IPS DF 4.7 (cell line): ENCODE measurements around the gene HAP1.
"Not testable (repeated sequence)": the region's sequence is repeated elsewhere in the genome, so short reads cannot be mapped to it uniquely, and the experiment has no call there.

Experiments used
- DNase-seq: peaks from one replicate; pipeline ENCODE4 v3.0.0-alpha.2; 2013; ENCODE audit warnings: low spot score; ENCODE audit errors: extremely low read depth

Gene HAP1, protein sequence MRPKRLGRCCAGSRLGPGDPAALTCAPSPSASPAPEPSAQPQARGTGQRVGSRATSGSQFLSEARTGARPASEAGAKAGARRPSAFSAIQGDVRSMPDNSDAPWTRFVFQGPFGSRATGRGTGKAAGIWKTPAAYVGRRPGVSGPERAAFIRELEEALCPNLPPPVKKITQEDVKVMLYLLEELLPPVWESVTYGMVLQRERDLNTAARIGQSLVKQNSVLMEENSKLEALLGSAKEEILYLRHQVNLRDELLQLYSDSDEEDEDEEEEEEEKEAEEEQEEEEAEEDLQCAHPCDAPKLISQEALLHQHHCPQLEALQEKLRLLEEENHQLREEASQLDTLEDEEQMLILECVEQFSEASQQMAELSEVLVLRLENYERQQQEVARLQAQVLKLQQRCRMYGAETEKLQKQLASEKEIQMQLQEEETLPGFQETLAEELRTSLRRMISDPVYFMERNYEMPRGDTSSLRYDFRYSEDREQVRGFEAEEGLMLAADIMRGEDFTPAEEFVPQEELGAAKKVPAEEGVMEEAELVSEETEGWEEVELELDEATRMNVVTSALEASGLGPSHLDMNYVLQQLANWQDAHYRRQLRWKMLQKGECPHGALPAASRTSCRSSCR

DNA sequence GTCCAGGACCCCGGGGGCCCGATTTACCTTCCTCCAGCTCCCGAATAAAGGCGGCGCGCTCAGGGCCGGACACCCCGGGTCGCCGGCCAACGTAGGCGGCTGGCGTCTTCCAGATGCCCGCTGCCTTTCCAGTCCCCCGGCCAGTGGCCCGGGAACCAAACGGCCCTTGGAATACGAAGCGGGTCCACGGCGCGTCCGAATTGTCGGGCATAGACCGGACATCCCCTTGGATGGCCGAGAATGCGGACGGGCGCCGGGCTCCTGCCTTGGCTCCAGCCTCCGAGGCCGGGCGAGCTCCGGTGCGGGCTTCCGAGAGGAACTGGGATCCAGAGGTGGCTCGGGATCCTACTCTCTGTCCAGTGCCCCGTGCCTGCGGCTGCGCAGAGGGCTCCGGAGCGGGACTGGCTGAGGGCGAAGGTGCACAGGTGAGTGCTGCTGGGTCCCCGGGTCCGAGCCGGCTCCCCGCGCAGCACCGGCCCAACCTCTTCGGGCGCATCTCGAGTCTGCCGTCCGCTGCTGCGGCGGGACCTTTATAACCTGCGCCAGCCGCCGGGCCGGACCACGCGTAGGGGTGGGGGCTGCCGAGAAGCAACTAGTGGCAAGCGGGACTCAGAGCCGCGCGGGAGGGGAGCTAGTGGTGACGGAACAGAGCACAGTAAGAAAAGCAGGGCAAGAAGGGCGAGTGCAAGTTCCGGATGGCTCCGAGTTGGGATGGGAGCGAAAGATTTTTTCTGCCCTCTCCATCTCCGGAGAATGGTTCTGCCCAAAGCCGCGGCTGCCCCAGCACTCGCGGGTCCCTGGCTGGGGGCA lies at the start of gene HAP1:
TSS of gene HAP1 (minus strand) at position 505 of the 810 bp plus-strand sequence. CDS start at position 496, 9 bp downstream.
- no peak for DNase-seq

DNA sequence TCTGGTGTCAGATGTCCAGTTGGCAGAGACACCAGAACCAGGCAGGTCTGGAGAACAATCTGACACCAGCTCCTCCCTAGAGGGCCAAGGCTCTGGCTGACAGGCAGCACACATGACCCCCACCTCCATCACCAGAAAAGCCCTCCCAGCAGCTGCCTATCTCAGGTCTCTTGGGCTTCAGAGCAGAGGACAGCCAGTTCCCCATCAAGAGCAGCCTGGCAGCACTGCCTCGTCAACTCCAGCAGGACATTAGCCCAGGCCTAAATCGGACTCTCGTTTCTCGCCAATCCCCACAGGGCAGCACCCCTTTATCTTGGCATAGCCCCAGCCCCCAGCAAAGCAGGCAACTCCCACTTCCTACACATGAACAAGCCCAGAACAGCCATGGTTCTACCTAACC lies 47.7 kb upstream of the HAP1 start:
- DNase-seq, result no peak

DNA sequence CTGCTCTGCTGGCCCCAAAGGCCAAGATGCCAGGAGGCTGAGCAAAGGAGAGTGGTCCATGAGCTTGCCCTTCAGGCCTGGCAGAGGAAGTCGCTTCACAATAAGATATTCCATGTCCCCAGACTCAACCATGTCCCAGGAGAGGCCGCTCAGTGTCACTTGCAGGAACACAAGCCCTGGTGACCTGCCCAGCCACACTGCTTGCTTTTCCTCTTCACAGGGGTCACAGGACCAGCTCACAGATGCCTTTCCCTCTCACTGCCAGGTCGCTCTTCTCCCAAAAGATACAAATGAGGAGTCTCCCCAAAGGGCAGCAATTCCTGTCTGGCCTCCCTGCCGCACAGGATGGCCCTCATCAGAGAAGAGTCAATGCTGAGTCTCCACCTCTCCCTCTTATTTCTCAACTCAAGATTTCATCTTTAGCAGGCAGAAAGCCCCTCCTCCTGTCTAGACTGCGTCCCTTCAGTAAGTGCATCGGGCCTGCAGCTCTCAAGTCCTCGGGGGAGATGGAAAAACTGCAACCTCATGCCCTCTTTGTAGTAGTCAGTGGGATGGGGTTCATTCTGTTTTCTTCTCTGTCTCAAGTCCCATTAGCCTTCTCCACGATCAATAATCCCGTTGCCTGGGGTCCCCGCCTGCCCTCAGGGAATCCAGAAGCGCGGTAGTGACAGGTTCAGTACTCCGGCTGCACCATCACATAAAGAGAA lies 47.1 kb upstream of the HAP1 start:
- no peak for DNase-seq

DNA sequence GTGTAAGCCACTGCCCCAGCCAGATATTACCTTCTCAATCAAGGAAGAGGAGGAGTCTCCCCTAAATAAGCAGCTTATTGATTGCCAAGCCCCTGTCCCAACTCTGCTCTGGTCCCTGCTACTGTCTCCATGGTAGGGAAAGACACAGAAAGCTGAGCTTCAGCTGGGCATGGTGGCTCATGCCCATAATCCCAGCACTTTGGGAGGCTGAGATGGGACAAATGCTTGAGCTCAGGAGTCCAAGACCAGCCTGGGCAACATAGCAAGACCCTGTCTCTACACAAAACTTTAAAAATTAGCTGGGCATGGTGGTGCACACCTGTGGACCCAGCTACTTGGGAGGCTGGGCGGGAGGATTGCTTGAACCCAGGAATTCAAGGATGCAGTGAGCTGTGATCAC lies 45.5 kb upstream of the HAP1 start:
- no peak for DNase-seq

DNA sequence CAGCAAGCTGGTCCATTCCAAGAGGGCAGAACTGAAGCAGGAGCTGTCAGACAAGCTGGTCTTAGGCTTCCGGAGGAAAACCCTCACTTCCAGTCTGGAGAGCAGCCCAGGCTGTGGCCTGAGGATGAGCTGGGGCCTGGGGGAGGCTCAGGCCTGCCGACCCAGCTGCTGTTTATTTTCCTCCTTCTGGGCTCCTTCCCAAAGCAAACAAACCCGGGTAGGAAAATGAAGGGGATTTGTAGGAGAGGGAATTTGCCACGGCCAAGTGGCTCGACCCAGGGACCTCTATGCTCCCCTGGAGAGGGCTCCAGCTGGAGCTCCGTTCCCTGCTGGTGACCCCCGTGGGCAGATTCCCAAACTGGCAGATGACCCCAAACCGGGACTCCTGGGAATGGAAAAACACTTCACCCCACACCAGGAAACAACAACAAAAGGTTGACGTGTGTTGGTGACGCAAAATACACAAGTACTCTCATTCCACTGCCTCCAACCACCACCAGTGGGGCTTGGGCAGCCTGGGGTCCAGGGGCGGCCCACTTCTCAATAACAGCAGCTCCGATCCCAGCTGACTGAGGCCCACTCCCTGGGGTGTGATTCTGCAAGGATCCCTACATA lies 43.2 kb upstream of the HAP1 start:
- DNase-seq, result no peak

DNA sequence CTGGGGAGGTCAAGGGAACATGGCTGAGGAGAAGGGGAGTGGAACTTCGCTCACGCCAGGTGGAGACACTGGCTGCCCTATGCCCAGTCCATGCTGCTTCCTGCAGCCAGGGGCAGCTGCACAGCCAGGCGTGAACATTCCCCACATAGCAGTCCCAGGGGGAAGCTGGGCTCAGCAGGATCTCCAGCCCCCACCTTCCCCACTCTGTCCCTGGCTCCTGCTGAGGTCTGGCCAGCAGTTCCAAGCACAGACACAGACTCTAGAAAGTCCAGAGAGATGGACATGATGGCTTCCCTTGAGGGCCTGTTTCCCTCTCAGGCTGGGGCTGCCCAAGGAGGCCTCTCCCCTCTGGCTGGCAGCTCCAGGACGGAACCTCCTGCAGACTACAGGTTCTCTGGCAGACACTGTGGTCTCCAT lies 42.7 kb upstream of the HAP1 start:
- no peak for DNase-seq

DNA sequence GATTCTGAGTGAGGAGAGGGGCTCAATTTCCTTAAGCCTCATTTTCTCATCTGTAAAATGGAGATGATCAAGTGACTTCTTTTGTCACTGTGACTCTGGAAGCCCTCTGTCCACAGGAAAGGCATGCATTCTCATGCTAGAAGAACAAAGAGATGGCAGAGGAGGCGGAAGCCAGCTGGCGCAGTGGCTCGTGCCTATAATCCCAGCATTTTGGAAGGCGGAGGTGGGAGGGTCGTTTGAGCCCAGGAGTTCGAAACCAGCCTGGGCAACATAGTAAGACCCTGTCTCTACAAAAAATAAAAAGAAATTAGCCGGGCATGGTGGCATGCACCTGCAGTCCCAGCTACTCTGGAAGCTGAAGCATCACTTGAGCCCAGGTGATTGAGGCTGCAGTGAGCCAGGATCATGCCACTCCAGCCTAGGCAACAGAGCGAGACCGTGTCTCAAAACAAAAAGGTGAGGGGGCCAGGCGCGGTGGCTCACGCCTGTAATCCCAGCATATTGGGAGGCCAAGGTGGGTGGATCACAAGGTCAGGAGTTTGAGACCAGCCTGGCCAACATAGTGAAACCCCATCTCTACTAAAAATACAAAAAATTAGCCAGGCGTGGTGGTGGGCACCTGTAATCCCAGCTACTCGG lies 41.9 kb upstream of the HAP1 start:
- DNase-seq, result not testable (repeated sequence)

DNA sequence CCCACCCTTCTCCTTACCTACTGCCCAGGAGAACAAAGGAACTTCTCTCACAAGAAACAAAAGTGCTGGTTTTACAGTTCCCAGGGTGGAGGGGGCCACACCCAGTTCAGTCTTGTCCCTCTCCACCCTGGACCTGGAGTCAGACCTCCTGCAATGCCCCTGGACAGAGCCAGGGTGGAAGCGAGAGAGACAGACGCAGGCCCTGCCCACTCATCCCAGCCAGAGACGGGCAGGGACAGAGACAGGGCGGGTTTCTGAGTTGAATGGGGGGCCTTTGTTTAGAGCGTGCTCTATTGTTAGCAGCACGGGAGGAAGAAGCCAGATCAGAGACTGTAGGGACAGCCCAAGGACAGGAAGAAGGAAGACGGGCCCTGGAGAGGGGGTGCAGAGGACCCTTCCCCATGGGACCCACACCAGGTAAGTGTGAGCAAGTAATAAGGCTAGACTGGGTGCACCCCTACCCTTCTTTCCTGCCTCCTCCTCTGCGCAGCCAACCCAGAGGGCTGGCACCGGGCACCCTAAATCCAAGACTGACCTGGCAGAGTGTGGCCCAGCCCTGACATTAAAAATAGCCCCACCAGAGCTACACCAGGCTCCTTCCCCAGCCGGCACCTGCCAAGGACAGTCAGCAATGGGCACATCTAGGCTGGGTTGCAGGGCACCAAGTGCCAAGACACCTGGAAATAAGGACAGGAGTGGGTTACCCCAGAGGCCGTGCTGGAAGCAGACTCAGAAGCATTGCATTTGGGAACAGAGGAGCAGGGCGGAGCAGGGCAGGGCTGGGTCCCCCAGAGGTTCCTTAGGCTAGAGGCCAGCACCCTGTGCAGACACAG lies 41.2 kb upstream of the HAP1 start:
- no peak for DNase-seq

DNA sequence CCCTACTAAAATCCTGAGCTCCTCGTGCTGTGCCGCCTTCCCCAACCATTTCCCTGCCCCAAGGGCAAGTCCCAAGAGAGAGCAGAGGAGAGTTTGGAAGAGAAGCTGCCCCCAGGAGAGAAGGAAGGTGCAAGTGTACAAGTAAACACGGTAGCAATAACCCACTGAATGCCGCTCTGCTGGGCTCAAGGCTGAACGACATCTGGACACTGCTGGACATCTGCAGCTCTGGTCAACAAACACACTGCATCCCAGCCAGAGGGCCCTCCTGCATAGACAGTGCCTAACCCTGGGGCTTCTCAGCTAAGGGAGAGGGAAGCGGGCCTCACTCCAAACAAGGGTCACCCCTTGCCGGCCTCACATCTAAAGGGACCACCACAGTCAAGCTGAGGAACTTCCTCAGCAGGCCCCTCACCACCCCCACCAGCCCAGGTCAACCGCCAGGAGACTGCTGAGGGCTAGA lies 39.3 kb upstream of the HAP1 start:
- DNase-seq, result no peak

DNA sequence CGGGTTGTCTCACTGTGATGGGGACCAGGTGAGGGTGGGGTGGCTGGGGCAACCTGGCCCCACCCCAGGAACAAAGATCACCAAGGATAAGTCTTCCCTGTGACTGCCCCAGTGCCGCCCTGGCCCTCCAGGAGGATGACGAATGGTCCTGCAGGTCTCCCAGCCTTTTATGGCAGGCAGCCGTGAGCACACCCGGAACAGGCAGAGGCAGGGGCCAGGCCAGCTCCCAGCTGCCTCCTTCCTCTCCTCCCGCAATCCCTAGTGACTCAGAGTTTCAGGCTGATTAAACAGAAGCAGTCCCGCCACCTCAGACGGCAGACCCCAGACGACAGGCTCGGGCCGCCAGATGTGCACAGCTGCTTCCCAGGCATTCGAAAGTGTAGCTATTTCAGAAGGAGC lies 38.7 kb upstream of the HAP1 start:
- no peak for DNase-seq

DNA sequence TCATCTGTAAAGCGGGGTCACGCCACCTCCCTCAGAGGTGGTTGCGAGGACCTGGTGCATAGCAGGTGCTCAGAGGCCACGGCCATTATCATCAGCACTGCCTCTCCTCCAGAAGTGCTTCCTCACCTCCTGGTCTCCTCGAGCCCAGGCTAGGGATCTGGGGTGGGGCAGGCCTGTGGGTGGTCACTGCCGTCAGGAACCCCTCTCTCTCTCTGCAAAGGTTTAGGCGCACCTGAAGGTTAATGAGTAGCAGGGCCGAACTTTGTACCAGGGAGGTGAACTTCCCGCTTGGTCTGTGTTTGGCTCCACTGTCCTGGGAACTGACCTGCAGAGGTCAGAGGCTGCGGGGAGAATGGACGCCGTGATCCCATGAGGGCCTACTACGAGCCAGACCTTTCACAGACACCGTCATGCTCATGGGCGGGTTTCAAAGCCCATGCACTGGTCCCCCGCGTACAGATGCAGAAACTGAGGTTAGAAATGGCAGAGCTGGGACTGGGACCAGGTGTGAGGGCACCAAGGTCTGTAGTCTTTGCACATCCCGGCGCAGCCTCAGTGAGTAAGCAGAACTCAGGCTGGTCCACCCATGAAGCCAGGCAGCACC lies 38.2 kb upstream of the HAP1 start:
- no peak for DNase-seq

DNA sequence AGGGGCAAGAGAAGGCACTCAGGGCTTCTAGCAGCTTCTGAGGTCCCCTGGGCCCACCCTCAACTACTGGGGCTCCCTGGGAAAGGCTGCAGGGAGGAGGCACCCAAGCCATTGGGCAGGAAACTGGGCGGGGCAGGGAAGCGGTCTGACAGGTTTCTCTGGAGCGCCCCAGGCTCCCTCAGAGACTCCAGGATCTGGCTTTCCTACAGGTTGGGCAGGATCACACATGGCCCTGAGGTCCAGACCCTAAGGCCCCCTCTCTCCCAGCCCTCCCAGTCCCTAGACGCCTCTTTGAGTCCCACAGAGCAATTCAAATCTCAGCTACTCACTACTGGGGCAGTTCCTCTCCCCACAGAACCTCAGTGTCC lies 37.8 kb upstream of the HAP1 start:
- no peak for DNase-seq

DNA sequence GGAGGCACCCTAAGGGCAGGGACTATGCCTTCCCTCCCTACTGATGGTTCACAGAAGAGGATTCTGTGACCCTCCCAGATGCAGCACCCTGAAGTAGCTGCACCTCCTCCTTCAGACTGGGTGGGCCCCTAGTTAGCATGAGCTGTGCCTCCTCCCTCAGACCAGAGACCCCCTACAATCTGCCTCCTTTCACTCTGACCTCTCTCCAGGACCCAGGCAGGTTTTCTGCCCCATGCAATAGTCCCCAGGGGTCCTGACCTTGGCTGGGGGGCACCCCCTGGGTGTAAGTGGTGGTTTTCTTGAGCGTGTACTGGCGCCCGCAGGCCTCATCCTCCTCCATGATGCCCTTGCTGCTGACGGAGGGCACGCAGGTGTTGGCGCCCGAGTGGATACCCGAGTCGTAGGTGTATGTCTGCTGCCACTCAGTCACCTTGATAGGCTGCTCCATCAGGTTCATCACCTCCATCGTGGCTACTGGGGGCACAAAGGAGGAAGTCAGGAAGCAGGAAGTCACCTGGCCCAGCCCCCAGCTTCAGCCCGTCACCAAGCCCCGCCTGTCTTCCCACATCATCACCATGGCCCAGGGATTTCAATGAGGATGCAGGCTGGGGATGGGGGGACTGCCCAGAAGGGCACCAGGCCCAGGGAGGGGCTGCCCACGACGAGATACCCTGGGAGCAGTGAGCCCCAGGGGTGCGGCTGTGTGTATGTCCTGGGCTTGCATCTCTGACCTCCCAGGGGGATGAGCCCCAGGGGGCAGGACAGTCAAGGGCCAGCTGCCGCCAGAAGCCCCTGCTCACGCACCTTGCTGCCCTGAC lies 37.2 kb upstream of the HAP1 start:
- no peak for DNase-seq

DNA sequence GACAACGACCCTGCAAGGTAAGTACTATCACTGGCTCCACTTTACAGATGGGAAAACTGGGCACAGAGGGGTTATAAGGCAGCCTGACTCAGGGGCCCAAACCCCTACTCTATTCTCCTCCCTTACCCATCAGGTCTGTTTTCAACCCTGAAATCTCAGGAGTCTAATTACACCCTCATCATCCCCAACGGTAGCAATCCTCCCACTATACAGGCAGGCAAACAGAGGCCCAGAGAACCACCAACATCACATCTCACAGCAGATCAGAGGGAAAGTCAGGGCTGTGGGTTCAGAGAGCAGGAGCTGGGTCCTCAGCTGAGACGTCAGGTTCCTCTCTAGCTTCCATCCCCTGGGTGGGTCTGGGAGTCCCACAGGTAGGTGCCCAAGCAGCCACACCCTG lies 35.5 kb upstream of the HAP1 start:
- DNase-seq, result no peak

DNA sequence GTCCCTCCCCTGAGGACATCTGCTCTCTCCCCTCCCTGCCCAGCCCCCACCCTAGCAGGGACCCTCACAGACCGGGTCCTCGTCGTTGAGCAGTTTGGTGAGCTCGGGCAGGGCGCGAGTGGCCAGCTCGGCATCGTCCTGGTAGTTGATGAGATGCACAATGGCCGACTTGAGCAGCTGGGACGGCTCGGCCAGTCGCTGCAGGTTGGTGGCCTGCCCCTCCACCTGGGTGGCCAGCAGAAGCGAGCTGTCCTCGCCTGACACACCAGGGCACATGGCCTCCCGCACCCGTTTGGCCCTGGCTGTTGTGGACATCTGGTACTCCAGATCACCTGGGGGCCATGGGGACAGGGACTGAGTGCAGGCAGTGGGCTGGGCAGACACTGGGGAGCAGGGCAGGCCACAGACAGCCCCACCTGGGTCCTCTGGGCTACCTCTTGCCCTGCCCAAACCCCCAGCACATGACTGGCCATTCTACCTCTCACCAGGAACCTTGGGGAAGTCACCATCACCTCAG lies 35.0 kb upstream of the HAP1 start:
- no peak for DNase-seq

DNA sequence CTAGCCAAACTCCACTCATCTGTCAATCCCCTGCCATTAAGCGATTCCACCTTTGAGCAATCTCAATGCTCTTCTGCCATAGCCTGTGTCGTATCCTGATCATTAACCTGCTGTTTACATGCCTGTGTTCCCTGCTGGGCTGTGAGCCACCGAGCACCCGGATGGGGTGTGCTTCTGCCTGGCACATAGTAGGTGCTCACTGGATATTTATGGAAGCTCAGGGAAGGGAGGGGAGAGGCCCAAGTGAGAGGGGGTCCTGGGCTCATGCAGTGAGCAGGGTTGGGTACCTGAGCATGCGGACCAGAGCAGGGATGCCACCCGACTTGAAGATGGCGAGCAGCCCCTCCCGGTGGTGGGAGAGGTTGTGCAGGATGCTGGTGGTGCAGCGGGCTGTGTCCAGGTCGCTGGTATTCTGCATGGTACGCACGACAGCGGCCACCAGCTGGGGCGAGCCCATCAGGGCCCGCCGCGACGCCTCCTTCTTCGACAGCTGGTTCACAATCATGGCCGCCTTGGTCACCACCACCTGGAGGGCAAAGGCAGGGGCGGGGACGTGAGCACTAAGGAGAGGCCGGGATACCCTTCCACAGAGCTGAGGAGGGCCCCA lies 34.3 kb upstream of the HAP1 start:
- DNase-seq, result no peak

DNA sequence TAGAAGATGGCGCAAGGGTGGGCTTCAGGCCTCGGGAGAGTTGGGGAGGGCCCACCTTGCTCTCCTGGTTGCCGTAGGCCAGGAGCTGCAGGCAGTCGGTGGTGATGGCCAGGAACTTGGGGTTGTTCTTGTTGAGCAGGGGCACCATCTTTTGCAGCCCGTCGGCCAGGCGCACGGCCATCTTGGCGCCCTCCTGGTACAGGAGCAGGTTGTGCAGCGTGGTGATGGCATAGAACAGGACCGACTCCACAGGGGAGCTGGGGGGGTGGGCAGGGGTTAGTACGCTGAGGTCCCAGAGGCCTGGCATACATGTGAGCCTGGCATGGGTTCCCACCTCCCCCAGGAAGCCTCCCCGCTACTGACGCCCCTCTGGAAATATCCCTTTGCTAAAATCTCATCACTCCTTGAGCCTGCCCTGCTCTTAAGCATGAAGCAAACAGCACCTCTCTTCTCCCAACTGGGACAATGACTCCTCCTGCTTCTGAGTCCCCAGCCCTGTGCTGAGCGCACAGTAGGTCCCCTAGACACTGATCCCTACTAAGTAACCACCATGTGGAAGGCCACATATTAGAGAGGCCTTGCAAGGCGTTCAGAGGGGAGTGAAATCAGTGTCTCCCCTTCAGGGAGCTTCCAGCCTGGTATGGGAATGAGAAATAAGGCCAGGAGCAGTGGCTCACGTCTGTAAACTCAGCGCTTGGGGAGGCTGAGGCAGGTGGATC lies 33.0 kb upstream of the HAP1 start:
- DNase-seq, result no peak
